GM13977 (cell line): ENCODE results near the gene HIKESHI.

ENCODE experiments used
- DNase-seq: peaks from one replicate; pipeline ENCODE4 v3.0.0; 2012; ENCODE audit warnings: low spot score
- CTCF ChIP-seq: IDR thresholded peaks from 2 replicates; pipeline ENCODE4 v1.5.1; 2012; ENCODE audit warnings: mild to moderate bottlenecking, control low read depth; ENCODE audit not compliant: insufficient read depth; ENCODE audit errors: extremely low read depth, missing control alignments
- in situ Hi-C: fragments of 300-500 bp; cut with MboI; formaldehyde crosslinking; loops from one replicate; pipeline ENCODE4 v1.12.0; 2022; ENCODE audit warnings: low sequenced_read_pairs, low pct_unique_long_range_greater_than_20kb, mixed read lengths, inconsistent platforms; ENCODE audit not compliant: unreplicated experiment

HIKESHI gene

GRCh38 chr11:86262387-86262786, 39.7 kb upstream of the HIKESHI start:
- in situ Hi-C loops: no loop called here
- TF ChIP-seq CTCF: no peak
- no peak for DNase-seq

DNA sequence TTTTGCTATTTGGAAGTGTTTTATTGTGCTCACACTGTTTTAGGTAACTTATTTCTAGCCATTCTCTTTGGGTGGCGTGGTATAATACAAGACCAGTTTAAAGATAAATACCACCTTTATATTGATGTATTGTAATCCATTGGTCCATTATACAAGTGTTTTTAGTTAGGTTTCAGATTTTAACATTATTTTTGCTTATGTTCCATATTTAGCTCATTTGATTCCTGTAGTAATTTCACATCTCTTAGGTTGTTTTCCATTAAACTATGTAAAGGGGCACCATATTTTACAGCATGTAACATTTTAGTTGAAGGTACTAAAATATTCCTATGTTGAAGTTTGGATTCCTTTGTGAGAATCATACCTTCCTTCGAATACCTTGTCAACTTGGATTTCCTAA, 37.4 kb upstream of the HIKESHI start:
- in situ Hi-C loops: no loop called here
- DNase-seq: no peak
- TF ChIP-seq CTCF: no peak

DNA sequence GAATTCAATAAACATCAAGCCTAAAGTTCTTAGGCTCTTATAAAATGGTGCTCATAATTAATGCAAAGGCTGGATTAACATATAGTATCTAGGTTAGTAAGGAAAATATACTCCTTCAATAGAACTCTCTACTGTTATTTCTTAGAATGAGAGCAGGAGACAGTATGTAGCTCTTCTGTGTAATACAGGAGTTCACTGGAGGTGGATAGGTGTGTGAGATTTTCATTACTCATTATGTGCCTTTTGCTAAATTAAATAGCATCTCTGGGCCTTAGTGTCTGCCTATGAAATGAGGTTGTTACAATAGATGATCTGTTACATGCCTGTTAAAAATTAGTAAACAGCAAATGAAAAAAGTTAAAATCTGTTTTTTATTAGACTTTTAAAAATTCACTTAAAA, 36.8 kb upstream of the HIKESHI start:
- no peak for TF ChIP-seq CTCF
- DNase-seq: no peak
- in situ Hi-C loops: no loop called here

GRCh38 chr11:86269645-86270044, 32.4 kb upstream of the HIKESHI start:
- no peak for TF ChIP-seq CTCF
- in situ Hi-C loops: no loop called here
- no peak for DNase-seq

DNA sequence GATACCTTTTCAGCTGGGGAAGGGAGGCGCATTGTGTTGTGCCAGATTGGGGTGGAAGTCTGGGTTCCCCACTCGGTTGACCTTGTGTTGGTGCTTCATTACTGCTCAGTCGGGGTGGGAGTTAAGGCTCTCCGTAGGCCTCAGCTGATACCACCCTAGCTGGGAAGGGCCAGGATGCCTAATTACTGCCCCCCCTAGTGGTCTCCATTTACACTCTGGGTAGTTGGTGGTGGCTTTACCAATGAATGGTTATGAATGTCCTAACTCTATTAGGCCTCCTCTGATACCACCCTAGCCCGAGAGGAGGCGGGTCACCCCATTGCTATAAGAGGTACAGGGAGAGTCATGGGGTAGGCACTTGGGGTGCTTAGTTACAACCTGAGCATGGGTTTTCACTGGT, 27.5 kb upstream of the HIKESHI start:
- no peak for DNase-seq
- TF ChIP-seq CTCF: no peak
- in situ Hi-C loops: no loop called here

- DNase-seq: no peak
- TF ChIP-seq CTCF: no peak
- in situ Hi-C loops: loop anchor here (25.0 kb wide), 1 partner anchor 413 kb away; the partner anchor contains the start of gene CCDC83
Observed at GRCh38 chr11:86274999-86275398, 27.0 kb upstream of the HIKESHI start.
